ENCODE data around the gene TANC1. TPM values are rescaled to one million over a fixed set of nuclear protein-coding genes. Genes with fewer than 3 reads are reported as not detected.

TANC1 gene
- total and polyA plus RNA-seq, 2 experiments from 2014 or later = 8.2 to 12.1 TPM

GRCh38 chr2:159013103-159013502 lies 44.7 kb downstream of the TANC1 start:
- H4K20me1 ChIP-seq (ENCODE audit: insufficient read depth) = no peaks in the 10 kb centered on the region
- peaks cover 30% of the 10 kb centered on the region for H3K4me1 ChIP-seq (ENCODE audit: insufficient read depth)
- H3F3A ChIP-seq (ENCODE audit: insufficient read depth) = peaks cover 26% of the 10 kb centered on the region
- H3K27ac ChIP-seq = no peak overlapping the region
- H3K27me3 ChIP-seq (replicated peaks; ENCODE audit: insufficient read depth) = no peaks in the 10 kb centered on the region
- WGBS, 2 experiments (ENCODE audit: low coverage in 1 of 2, low lambda C conversion rate in 2 of 2, missing lambda C conversion rate in 2 of 2) = 76 to 78% methylated on average over 3 of the region's 3 CpGs
- H3K79me2 ChIP-seq (ENCODE audit: insufficient read depth) = peaks cover 55% of the 10 kb centered on the region
- no peak overlapping the region for H3K4me2 ChIP-seq (ENCODE audit: unreplicated experiment)
- no peaks in the 10 kb centered on the region for H3K9me3 ChIP-seq (ENCODE audit: low read depth)
- no peak overlapping the region for H2AFZ ChIP-seq
- no peak for DNase-seq
- TF ChIP-seq EZH2 (IDR thresholded peaks at IDR 0.05; ENCODE audit: insufficient read depth, poor library complexity, severe bottlenecking) = no peak
- TF ChIP-seq EZH2phosphoT487 (IDR thresholded peaks at IDR 0.05; ENCODE audit: insufficient read depth, low read depth) = no peak
- no peak overlapping the region for H3K4me3 ChIP-seq
- peaks cover 5% of the 10 kb centered on the region; the same call in 1 of the 2 replicates for H3K36me3 ChIP-seq (ENCODE audit: low read depth)
- no peaks in the 10 kb centered on the region for H3K9me2 ChIP-seq (ENCODE audit: insufficient read depth)
- in situ Hi-C loops (cut with MboI) = no loop called here
- no peak overlapping the region for H3K9ac ChIP-seq

GRCh38 chr2:159015174-159015573 lies 46.7 kb downstream of the TANC1 start:
- Histone ChIP-seq H3K27me3 (replicated peaks; ENCODE audit: insufficient read depth) (no peaks in the 10 kb centered on the region), H3K36me3 (ENCODE audit: low read depth) (peaks cover 5% of the 10 kb centered on the region; the same call in 1 of the 2 replicates), H3F3A (ENCODE audit: insufficient read depth) (peaks cover 13% of the 10 kb centered on the region), H3K4me3 (no peak overlapping the region), H3K9me3 (ENCODE audit: low read depth) (no peaks in the 10 kb centered on the region), H3K79me2 (ENCODE audit: insufficient read depth) (peaks cover 56% of the 10 kb centered on the region), H3K4me2 (ENCODE audit: unreplicated experiment) (no peak overlapping the region), H3K4me1 (ENCODE audit: insufficient read depth) (peaks cover 21% of the 10 kb centered on the region), H3K27ac (no peak overlapping the region), H3K9me2 (ENCODE audit: insufficient read depth) (no peaks in the 10 kb centered on the region), H3K9ac (no peak overlapping the region), H2AFZ (no peak overlapping the region), H4K20me1 (ENCODE audit: insufficient read depth) (no peaks in the 10 kb centered on the region)
- WGBS, 2 experiments (ENCODE audit: low coverage in 1 of 2, low lambda C conversion rate in 2 of 2, missing lambda C conversion rate in 2 of 2) = 94 to 98% methylated on average over 2 of the region's 2 CpGs
- no peak for TF ChIP-seq EZH2phosphoT487 (IDR thresholded peaks at IDR 0.05; ENCODE audit: insufficient read depth, low read depth)
- no peak for TF ChIP-seq EZH2 (IDR thresholded peaks at IDR 0.05; ENCODE audit: insufficient read depth, poor library complexity, severe bottlenecking)
- no peak for DNase-seq
- in situ Hi-C loops (cut with MboI) = no loop called here

GRCh38 chr2:159015823-159016222 lies 47.4 kb downstream of the TANC1 start:
- 98% methylated on average over 2 of the region's 2 CpGs for WGBS, 2 experiments (ENCODE audit: low coverage in 1 of 2, low lambda C conversion rate in 2 of 2, missing lambda C conversion rate in 2 of 2)
- Histone ChIP-seq H3K36me3 (ENCODE audit: low read depth) (peaks cover 5% of the 10 kb centered on the region; the same call in 1 of the 2 replicates), H3K4me2 (ENCODE audit: unreplicated experiment) (no peak overlapping the region), H3K9me3 (ENCODE audit: low read depth) (no peaks in the 10 kb centered on the region), H2AFZ (no peak overlapping the region), H3K4me3 (no peak overlapping the region), H3K9ac (no peak overlapping the region), H3F3A (ENCODE audit: insufficient read depth) (peaks cover 6% of the 10 kb centered on the region), H3K79me2 (ENCODE audit: insufficient read depth) (peaks cover 62% of the 10 kb centered on the region), H3K27ac (no peak overlapping the region), H3K4me1 (ENCODE audit: insufficient read depth) (peaks cover 14% of the 10 kb centered on the region), H3K9me2 (ENCODE audit: insufficient read depth) (no peaks in the 10 kb centered on the region), H3K27me3 (replicated peaks; ENCODE audit: insufficient read depth) (no peaks in the 10 kb centered on the region), H4K20me1 (ENCODE audit: insufficient read depth) (no peaks in the 10 kb centered on the region)
- in situ Hi-C loops (cut with MboI) = no loop called here
- TF ChIP-seq EZH2phosphoT487 (IDR thresholded peaks at IDR 0.05; ENCODE audit: insufficient read depth, low read depth) (no peak), EZH2 (IDR thresholded peaks at IDR 0.05; ENCODE audit: insufficient read depth, poor library complexity, severe bottlenecking) (no peak)
- no peak for DNase-seq

GRCh38 chr2:159017837-159018236 lies 49.4 kb downstream of the TANC1 start:
- no peak for DNase-seq
- in situ Hi-C loops (cut with MboI) = no loop called here
- no peak for TF ChIP-seq EZH2phosphoT487 (IDR thresholded peaks at IDR 0.05; ENCODE audit: insufficient read depth, low read depth)
- no peak for TF ChIP-seq EZH2 (IDR thresholded peaks at IDR 0.05; ENCODE audit: insufficient read depth, poor library complexity, severe bottlenecking)
- no peaks in the 10 kb centered on the region for H3K9me2 ChIP-seq (ENCODE audit: insufficient read depth)
- no peak overlapping the region for H2AFZ ChIP-seq
- 90 to 94% methylated on average over 5 of the region's 5 CpGs for WGBS, 2 experiments (ENCODE audit: low coverage in 1 of 2, low lambda C conversion rate in 2 of 2, missing lambda C conversion rate in 2 of 2)
- H3K4me2 ChIP-seq (ENCODE audit: unreplicated experiment) = no peak overlapping the region
- H3F3A ChIP-seq (ENCODE audit: insufficient read depth) = no peaks in the 10 kb centered on the region
- H3K4me1 ChIP-seq (ENCODE audit: insufficient read depth) = no peaks in the 10 kb centered on the region
- no peaks in the 10 kb centered on the region for H3K27me3 ChIP-seq (replicated peaks; ENCODE audit: insufficient read depth)
- H4K20me1 ChIP-seq (ENCODE audit: insufficient read depth) = no peaks in the 10 kb centered on the region
- peaks cover 5% of the 10 kb centered on the region; the same call in 1 of the 2 replicates for H3K36me3 ChIP-seq (ENCODE audit: low read depth)
- H3K27ac ChIP-seq = no peak overlapping the region
- H3K4me3 ChIP-seq = no peak overlapping the region
- H3K9ac ChIP-seq = no peak overlapping the region
- peaks cover 71% of the 10 kb centered on the region for H3K79me2 ChIP-seq (ENCODE audit: insufficient read depth)
- H3K9me3 ChIP-seq (ENCODE audit: low read depth) = no peaks in the 10 kb centered on the region

GRCh38 chr2:159019021-159019420 lies 50.6 kb downstream of the TANC1 start:
- H3K79me2 ChIP-seq (ENCODE audit: insufficient read depth) = peaks cover 62% of the 10 kb centered on the region

More at GRCh38 chr2:159019021-159019420, 50.6 kb downstream of the TANC1 start:
- no peak for DNase-seq
- Histone ChIP-seq H4K20me1 (ENCODE audit: insufficient read depth) (no peaks in the 10 kb centered on the region), H3K4me3 (no peak overlapping the region), H3K9ac (no peak overlapping the region), H3K4me1 (ENCODE audit: insufficient read depth) (no peaks in the 10 kb centered on the region), H3K36me3 (ENCODE audit: low read depth) (peaks cover 5% of the 10 kb centered on the region; the same call in 1 of the 2 replicates), H3K27me3 (replicated peaks; ENCODE audit: insufficient read depth) (no peaks in the 10 kb centered on the region), H3F3A (ENCODE audit: insufficient read depth) (no peaks in the 10 kb centered on the region), H3K27ac (no peak overlapping the region), H2AFZ (no peak overlapping the region), H3K4me2 (ENCODE audit: unreplicated experiment) (no peak overlapping the region), H3K9me2 (ENCODE audit: insufficient read depth) (no peaks in the 10 kb centered on the region), H3K9me3 (ENCODE audit: low read depth) (no peaks in the 10 kb centered on the region)
- WGBS, 2 experiments (ENCODE audit: low coverage in 1 of 2, low lambda C conversion rate in 2 of 2, missing lambda C conversion rate in 2 of 2) = 88% methylated on average over 6 of the region's 6 CpGs
- TF ChIP-seq EZH2phosphoT487 (IDR thresholded peaks at IDR 0.05; ENCODE audit: insufficient read depth, low read depth) (no peak), EZH2 (IDR thresholded peaks at IDR 0.05; ENCODE audit: insufficient read depth, poor library complexity, severe bottlenecking) (no peak)
- in situ Hi-C loops (cut with MboI) = no loop called here

Measured in GM23248 (cell line).